MM.1S (cell line): ENCODE results near the gene ADISSP.

Experiments
- DNase-seq: peaks from one replicate; pipeline ENCODE4 v3.0.0-alpha.2; 2015
- H2AFZ ChIP-seq: fragments of 300-600 bp; sonication (generic); 2 replicates; pipeline ENCODE4 v1.6.0; 2016; ENCODE audit warnings: antibody characterized with exemption, low read length
- H3F3A ChIP-seq: fragments of 300-600 bp; sonication (generic); 2 replicates; pipeline ENCODE4 v1.6.1; 2016; ENCODE audit warnings: mild to moderate bottlenecking, antibody characterized with exemption, low read length, moderate library complexity, mixed read lengths; ENCODE audit not compliant: insufficient read depth
- H3K27ac ChIP-seq: fragments of 300-600 bp; sonication (generic); 2 replicates; pipeline ENCODE4 v1.5.1; 2016; ENCODE audit warnings: mild to moderate bottlenecking, low read length
- H3K27me3 ChIP-seq: fragments of 300-600 bp; sonication (generic); replicated peaks from 2 replicates; pipeline ENCODE4 v1.6.0; 2016; ENCODE audit warnings: low read length; ENCODE audit not compliant: insufficient read depth
- H3K36me3 ChIP-seq: fragments of 300-600 bp; sonication (generic); replicated peaks from 2 replicates; pipeline ENCODE4 v1.6.1; 2016; ENCODE audit warnings: mild to moderate bottlenecking, low read length, mixed read lengths; ENCODE audit not compliant: insufficient read depth
- H3K4me1 ChIP-seq: fragments of 300-600 bp; sonication (generic); 2 replicates; pipeline ENCODE4 v1.6.1; 2016; ENCODE audit warnings: low read length, mixed read lengths
- H3K4me2 ChIP-seq: fragments of 300-600 bp; sonication (generic); 2 replicates; pipeline ENCODE4 v1.6.0; 2016; ENCODE audit warnings: low read depth, low read length
- H3K4me3 ChIP-seq: fragments of 300-600 bp; sonication (generic); 2 replicates; pipeline ENCODE4 v1.5.1; 2016; ENCODE audit warnings: low read length, mixed read lengths
- H3K79me2 ChIP-seq: fragments of 300-600 bp; sonication (generic); 2 replicates; pipeline ENCODE4 v1.6.1; 2016; ENCODE audit warnings: mixed run types, low read length, mixed read lengths
- H3K9ac ChIP-seq: fragments of 300-600 bp; sonication (generic); 2 replicates; pipeline ENCODE4 v1.6.1; 2016; ENCODE audit warnings: low read length, mixed read lengths
- H3K9me2 ChIP-seq: fragments of 300-600 bp; sonication (generic); replicated peaks from 2 replicates; pipeline ENCODE4 v1.6.1; 2016; ENCODE audit warnings: mild to moderate bottlenecking, low read length, mixed read lengths; ENCODE audit not compliant: insufficient read depth
- H3K9me3 ChIP-seq: fragments of 300-600 bp; sonication (generic); replicated peaks from 2 replicates; pipeline ENCODE4 v1.6.1; 2016; ENCODE audit warnings: mild to moderate bottlenecking, low read length, mixed read lengths; ENCODE audit not compliant: insufficient read depth
- H4K20me1 ChIP-seq: fragments of 300-600 bp; sonication (generic); 2 replicates; pipeline ENCODE4 v1.6.1; 2016; ENCODE audit warnings: mild to moderate bottlenecking, low read length, moderate library complexity, mixed read lengths; ENCODE audit not compliant: insufficient read depth
- EZH2 ChIP-seq: fragments of 300-600 bp; sonication (generic); optimal IDR thresholded peaks from 2 replicates; pipeline ENCODE3; 2017; ENCODE audit warnings: low read depth, mild to moderate bottlenecking, antibody characterized with exemption, low read length, mixed read lengths
- EZH2phosphoT487 ChIP-seq: fragments of 300-600 bp; sonication (generic); IDR thresholded peaks from 2 replicates; pipeline ENCODE4 v1.6.1; 2018; ENCODE audit warnings: antibody characterized with exemption, low read length
- TF ChIP-seq, protein P1 (sequence below): fragments of 300-600 bp; sonication (generic); IDR thresholded peaks from 2 replicates; pipeline ENCODE4 v1.5.1; 2016; ENCODE audit warnings: antibody characterized with exemption, low read length, mixed read lengths

ADISSP gene

DNA sequence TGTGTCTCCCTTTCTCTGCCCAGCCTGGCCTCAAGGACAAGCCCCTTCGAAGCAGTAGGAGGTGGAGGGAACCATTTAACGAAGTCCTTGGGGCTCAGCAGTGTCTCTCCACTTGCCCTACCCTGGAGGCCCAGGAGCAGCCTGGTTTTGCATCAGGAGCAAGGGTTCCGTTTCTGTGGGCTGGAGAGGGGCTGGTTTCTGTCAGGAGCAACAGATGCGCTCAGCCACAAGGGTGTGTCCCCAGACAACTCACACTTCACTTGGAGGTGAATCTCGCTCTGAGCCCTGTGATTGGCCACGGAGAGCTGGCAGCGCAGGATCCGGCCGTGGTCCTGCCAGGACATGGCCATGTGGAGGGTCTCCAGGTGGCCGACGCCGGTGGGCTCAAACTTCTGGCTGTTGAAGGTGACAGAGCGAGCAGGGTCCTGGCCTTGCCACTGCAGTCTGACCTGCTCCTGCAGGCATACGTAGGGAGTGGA is 62.0 kb downstream of the ADISSP start:
- Histone ChIP-seq H3K4me2 (no peak overlapping the region), H3K4me1 (no peaks in the 10 kb centered on the region), H3K9ac (no peak overlapping the region), H3K27ac (no peak overlapping the region), H3K4me3 (no peak overlapping the region), H3K27me3 (0 out of 2 replicates have a peak, but pooled peaks cover 3% of the 10 kb centered on the region), H3K36me3 (no peaks in the 10 kb centered on the region), H3K79me2 (no peaks in the 10 kb centered on the region), H3K9me2 (no peaks in the 10 kb centered on the region), H4K20me1 (no peaks in the 10 kb centered on the region), H3K9me3 (no peaks in the 10 kb centered on the region), H2AFZ (no peak overlapping the region), H3F3A (no peaks in the 10 kb centered on the region)
- DNase-seq = no peak
- TF ChIP-seq EZH2 = no peak
- TF ChIP-seq, protein P1, sequence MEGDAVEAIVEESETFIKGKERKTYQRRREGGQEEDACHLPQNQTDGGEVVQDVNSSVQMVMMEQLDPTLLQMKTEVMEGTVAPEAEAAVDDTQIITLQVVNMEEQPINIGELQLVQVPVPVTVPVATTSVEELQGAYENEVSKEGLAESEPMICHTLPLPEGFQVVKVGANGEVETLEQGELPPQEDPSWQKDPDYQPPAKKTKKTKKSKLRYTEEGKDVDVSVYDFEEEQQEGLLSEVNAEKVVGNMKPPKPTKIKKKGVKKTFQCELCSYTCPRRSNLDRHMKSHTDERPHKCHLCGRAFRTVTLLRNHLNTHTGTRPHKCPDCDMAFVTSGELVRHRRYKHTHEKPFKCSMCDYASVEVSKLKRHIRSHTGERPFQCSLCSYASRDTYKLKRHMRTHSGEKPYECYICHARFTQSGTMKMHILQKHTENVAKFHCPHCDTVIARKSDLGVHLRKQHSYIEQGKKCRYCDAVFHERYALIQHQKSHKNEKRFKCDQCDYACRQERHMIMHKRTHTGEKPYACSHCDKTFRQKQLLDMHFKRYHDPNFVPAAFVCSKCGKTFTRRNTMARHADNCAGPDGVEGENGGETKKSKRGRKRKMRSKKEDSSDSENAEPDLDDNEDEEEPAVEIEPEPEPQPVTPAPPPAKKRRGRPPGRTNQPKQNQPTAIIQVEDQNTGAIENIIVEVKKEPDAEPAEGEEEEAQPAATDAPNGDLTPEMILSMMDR = no peak
- TF ChIP-seq EZH2phosphoT487 = no peak

DNA sequence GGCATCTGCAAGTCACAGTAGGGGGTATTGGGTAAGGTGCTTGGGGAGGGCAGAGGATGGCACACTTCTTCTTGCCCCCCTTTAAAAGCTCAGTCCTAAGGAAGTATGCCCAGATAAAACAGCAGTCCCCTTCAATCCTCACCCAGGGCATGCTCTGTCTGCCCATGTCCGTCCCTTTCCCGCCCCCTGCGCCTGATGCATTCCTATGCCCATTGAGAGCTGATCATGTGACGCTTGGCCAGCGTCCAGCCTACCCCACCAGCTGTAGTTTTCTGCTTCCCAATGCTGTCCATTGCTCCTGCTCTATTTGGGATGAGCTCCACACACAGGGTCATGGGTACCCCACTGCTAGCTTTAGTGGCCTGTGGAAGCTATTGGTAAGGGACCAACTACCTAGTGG is 63.5 kb downstream of the ADISSP start:
- Histone ChIP-seq H3K9ac (no peak overlapping the region), H3K36me3 (no peaks in the 10 kb centered on the region), H3K27me3 (peaks cover 7% of the 10 kb centered on the region), H3K27ac (no peak overlapping the region), H3K4me3 (no peak overlapping the region), H3F3A (no peaks in the 10 kb centered on the region), H3K9me2 (no peaks in the 10 kb centered on the region), H3K4me1 (no peaks in the 10 kb centered on the region), H3K79me2 (no peaks in the 10 kb centered on the region), H3K9me3 (no peaks in the 10 kb centered on the region), H2AFZ (no peak overlapping the region), H4K20me1 (no peaks in the 10 kb centered on the region), H3K4me2 (no peak overlapping the region)
- TF ChIP-seq, protein P1 = no peak
- TF ChIP-seq EZH2phosphoT487 = no peak
- TF ChIP-seq EZH2 = no peak
- no peak for DNase-seq
